ENCODE results near the gene PDE6A.

- TF ChIP-seq CTCF (IDR thresholded peaks at IDR 0.05) (no peak), REST (IDR thresholded peaks at IDR 0.05) (no peak), E2F6 (IDR thresholded peaks at IDR 0.05; ENCODE audit: borderline replicate concordance, low read depth) (no peak), MYC (IDR thresholded peaks at IDR 0.05; ENCODE audit: borderline replicate concordance, low read length) (no peak), RARB (CRISPR knock-in tag; IDR thresholded peaks at IDR 0.05) (no peak), RCOR1 (IDR thresholded peaks at IDR 0.05; ENCODE audit: low read depth, low read length) (no peak)
Measured at GRCh38 chr5:149900390-149900789, 44.2 kb downstream of the PDE6A start.

Data from A549 (cell line).